Heart right ventricle (tissue), 16 donors: ENCODE data around the gene ERBIN. TPM values are rescaled to one million over a fixed set of nuclear protein-coding genes. Genes with fewer than 3 reads are reported as not detected.

Experiments used
- ATAC-seq, 8 donors: fragments of 200-7000 bp; cut with Tn5 transposase; one replicate each; pipeline ENCODE4 v1.9.1; 2020; ENCODE audit warnings: mild to moderate bottlenecking in 8 of 8, moderate library complexity in 8 of 8, moderate number of reproducible peaks in 1 of 8
- DNase-seq, 2 donors: peaks; one replicate each; pipeline ENCODE4 v3.0.0-alpha.2; 2020
- H3K27ac ChIP-seq, 10 donors: fragments of 200-600 bp; sonication (generic) in 2 of 10; one replicate each; pipeline versions ENCODE4 v1.5.0 to v1.8.0; 2020 to 2022; ENCODE audit warnings: mild to moderate bottlenecking in 3 of 10
- H3K27me3 ChIP-seq, 7 donors: fragments of 200-600 bp; one replicate each; pipeline ENCODE4 v1.8.0; 2021 to 2022; ENCODE audit warnings: mild to moderate bottlenecking in 2 of 7
- H3K36me3 ChIP-seq, 9 donors: fragments of 200-600 bp; sonication (generic) in 1 of 9; one replicate each; pipeline versions ENCODE4 v1.5.0 to v1.8.0; 2020 to 2022; ENCODE audit warnings: mild to moderate bottlenecking in 2 of 9
- H3K4me1 ChIP-seq, 9 donors: fragments of 200-600 bp; sonication (generic) in 1 of 9; one replicate each; pipeline versions ENCODE4 v1.5.0 to v1.8.0; 2020 to 2022; ENCODE audit warnings: mild to moderate bottlenecking in 4 of 9
- H3K4me3 ChIP-seq, 10 donors: fragments of 200-600 bp; sonication (generic) in 2 of 10; one replicate each; pipeline versions ENCODE4 v1.5.0 to v1.8.0; 2020 to 2022; ENCODE audit warnings: mild to moderate bottlenecking in 7 of 10, moderate library complexity in 2 of 10
- H3K9me3 ChIP-seq, 11 donors: fragments of 200-600 bp in 10 of 11; sonication (generic) in 2 of 11; one replicate each; pipeline versions ENCODE4 v1.5.0 to v1.8.0; 2013 to 2022; ENCODE audit warnings: mild to moderate bottlenecking in 2 of 11, control low read depth in 1 of 11, moderate library complexity in 1 of 11
- CTCF ChIP-seq, 9 donors: fragments of 200-600 bp; sonication (generic) in 2 of 9; IDR thresholded peaks; one replicate each; pipeline versions ENCODE4 v1.5.0 to v1.8.0; 2021 to 2022; ENCODE audit warnings: antibody characterized with exemption in 9 of 9, mild to moderate bottlenecking in 5 of 9, moderate library complexity in 1 of 9
- WGBS, 2 donors: extraction: QIAGEN DNeasy Blood & Tissue Kit; methylation state at CpG; one replicate each; pipeline ENCODE4 v1.1.7; 2013; ENCODE audit warnings: inconsistent platforms in 1 of 2; 5-methylcytosine and 5-hydroxymethylcytosine counted together
- intact Hi-C, 10 donors: fragments of 100-400 bp; cut with DNase I; formaldehyde crosslinking; loops; one replicate each; pipeline versions ENCODE4 v1.11.1 to v1.14.2; 2022
- polyA plus RNA-seq, 2 donors: library from polyadenylated mRNA; stranded (reverse); fragments of 200-250 nt; gene quantifications; one replicate each; pipeline ENCODE4 v1.2.3, GENCODE V29; 2013
- total RNA-seq, 10 donors: library from RNA; stranded (reverse); fragmentation: NEBNext Ultra II Directional in 3 of 10; extraction: Animal tissue kit (Norgen Biotek cat#: 25700) in 3 of 10; gene quantifications; one replicate each; pipeline versions ENCODE4 v1.2.1 to v1.2.4, GENCODE V29; 2021 to 2023
- donor health status: Arrhythmogenic right ventricular cardiomyopathy.
- donor health status: ischemic (EF 13 %, LVEDD 7.1; RV severe dilation, severe dysfunction).
- donor health status: healthy with polysubstance abuse.
- donor health status: DM: no; HTN: yes; CAD: no.
- donor health status: DM: no; HTN: no; CAD: no.
- donor health status: ischemic (EF 25% LVEDD 6.9; RV normal size, moderate dysfunction).
- donor health status: ischemic (EF 25% LVEDD 5.7; RV mildly dilated, moderate dysfunction).
- donor health status: healthy.
- donor health status: DM: yes; HTN: yes; CAD: no.
- donor health status: Ischemic cardiomyopathy.
- donor health status: ischemic (EF 35%, LVEDD 5.7; RV mildly dilated, moderate dysfunction).
- donor health status: nonischemic (EF 11% LVEDD 7.7; RV severe dilation, severe dysfunction).
- donor health status: DM: yes; HTN: yes; CAD: no.
- donor health status: PGD.
- donor health status: ischemic (EF 29% LVEDD 5.4; RV normal size, mild dysfunction).
- donor health status: nonischemic (EF 23%, LVEDD 6.1; RV moderate dilation, normal function).

Gene ERBIN
- total and polyA plus RNA-seq, 12 donors: 7.4 to 63.3 (median 42.5) TPM

- WGBS, 2 donors: 98% methylated on average over 1 of the region's 1 CpG
- Histone ChIP-seq H3K4me3 (no peak overlapping the region), H3K4me1 (peaks cover 0 to 12% (median 0%) of the 10 kb centered on the region in 9 donors), H3K9me3 (peaks cover 0 to 6% (median 0%) of the 10 kb centered on the region in 11 donors), H3K27ac (no peak overlapping the region), H3K36me3 (peaks cover 0 to 50% (median 4%) of the 10 kb centered on the region in 9 donors), H3K27me3 (no peaks in the 10 kb centered on the region)
- no peak for TF ChIP-seq CTCF (IDR thresholded peaks at IDR 0.05)
- intact Hi-C loops: loop anchor here in 2 of 10 donors (5.0 to 10.0 kb wide), 2 partner anchors 87 to 89 kb away; partner anchors contain the start of gene ERBIN (in 2 of the 2)
- DNase-seq (no peak), ATAC-seq (no peak)
Measured at GRCh38 chr5:66013906-66014305, 87.5 kb downstream of the ERBIN start.

- Histone ChIP-seq H3K4me1 (peaks cover 0 to 12% (median 0%) of the 10 kb centered on the region in 9 donors), H3K27ac (no peak overlapping the region), H3K36me3 (peaks cover 0 to 55% (median 4%) of the 10 kb centered on the region in 9 donors), H3K4me3 (no peak overlapping the region), H3K27me3 (no peaks in the 10 kb centered on the region), H3K9me3 (peaks cover 0 to 6% (median 0%) of the 10 kb centered on the region in 11 donors)
- intact Hi-C loops: loop anchor here in 1 of 10 donors (10.0 kb wide), 1 partner anchor 91 kb away; the partner anchor contains the start of gene ERBIN
- no peak for TF ChIP-seq CTCF (IDR thresholded peaks at IDR 0.05)
- no peak for ATAC-seq
- WGBS, 2 donors: 81 to 86% methylated on average over 6 of the region's 6 CpGs
- no peak for DNase-seq
Measured at GRCh38 chr5:66015196-66015960, 89.0 kb downstream of the ERBIN start.

- no peak for TF ChIP-seq CTCF (IDR thresholded peaks at IDR 0.05)
- DNase-seq: no peak
- no peak overlapping the region for H3K4me3 ChIP-seq
- H3K4me1 ChIP-seq: no peaks in the 10 kb centered on the region
- intact Hi-C loops: no loop called here
- 95% methylated on average over 1 of the region's 1 CpG for WGBS, 2 donors
- no peak overlapping the region for H3K27ac ChIP-seq
- no peak for ATAC-seq
- H3K27me3 ChIP-seq: no peaks in the 10 kb centered on the region
- H3K9me3 ChIP-seq: peaks cover 0 to 6% (median 0%) of the 10 kb centered on the region in 11 donors
- H3K36me3 ChIP-seq: peaks cover 0 to 60% (median 16%) of the 10 kb centered on the region in 9 donors
Measured at GRCh38 chr5:66021585-66021984, 95.2 kb downstream of the ERBIN start.

GRCh38 chr5:66039296-66039695 is 112.9 kb downstream of the ERBIN start:
- Histone ChIP-seq H3K27ac (no peak overlapping the region), H3K27me3 (no peaks in the 10 kb centered on the region), H3K4me1 (no peaks in the 10 kb centered on the region), H3K9me3 (no peaks in the 10 kb centered on the region), H3K4me3 (no peak overlapping the region), H3K36me3 (peaks cover 0 to 98% (median 17%) of the 10 kb centered on the region in 9 donors)
- DNase-seq: no peak
- no peak for ATAC-seq
- 95 to 98% methylated on average over 1 of the region's 1 CpG for WGBS, 2 donors
- intact Hi-C loops: loop anchor here in 1 of 10 donors (10.0 kb wide), 1 partner anchor 114 kb away; the partner anchor contains the start of gene ERBIN
- TF ChIP-seq CTCF (IDR thresholded peaks at IDR 0.05): no peak
